A549 (cell line): ENCODE measurements around the gene MGST2.

Experiments used
- BCL3 ChIP-seq: fragments of >200 bp; sonication (Bioruptor Twin); formaldehyde crosslinking; IDR thresholded peaks from 3 replicates; pipeline ENCODE4 v1.6.1; 2016
- CHD4 ChIP-seq: fragments of 200-600 bp; sonication (generic); IDR thresholded peaks from 2 replicates; pipeline ENCODE4 v1.6.1; 2016; ENCODE audit warnings: antibody characterized with exemption, mild to moderate bottlenecking, borderline replicate concordance
- CTCF ChIP-seq: fragments of >200 bp; sonication (Bioruptor Twin); formaldehyde crosslinking; IDR thresholded peaks from 3 replicates; pipeline ENCODE4 v1.5.1; 2016
- POLR2A ChIP-seq: IDR thresholded peaks from 2 replicates; pipeline ENCODE4 v1.6.1; 2012; ENCODE audit warnings: mild to moderate bottlenecking, low read length
- REST ChIP-seq: fragments of 200-600 bp; sonication (generic); IDR thresholded peaks from 2 replicates; pipeline ENCODE4 v1.6.1; 2016; ENCODE audit warnings: antibody characterized with exemption, mild to moderate bottlenecking, moderate library complexity
- RFX5 ChIP-seq: fragments of 450-650 bp; IDR thresholded peaks from 2 replicates; pipeline ENCODE4 v1.7.1; 2014; ENCODE audit warnings: antibody characterized with exemption, mild to moderate bottlenecking, moderate library complexity
- SREBF2 ChIP-seq: fragments of 450-650 bp; IDR thresholded peaks from 2 replicates; pipeline ENCODE4 v1.6.1; 2014; ENCODE audit warnings: mild to moderate bottlenecking, moderate library complexity

DNA sequence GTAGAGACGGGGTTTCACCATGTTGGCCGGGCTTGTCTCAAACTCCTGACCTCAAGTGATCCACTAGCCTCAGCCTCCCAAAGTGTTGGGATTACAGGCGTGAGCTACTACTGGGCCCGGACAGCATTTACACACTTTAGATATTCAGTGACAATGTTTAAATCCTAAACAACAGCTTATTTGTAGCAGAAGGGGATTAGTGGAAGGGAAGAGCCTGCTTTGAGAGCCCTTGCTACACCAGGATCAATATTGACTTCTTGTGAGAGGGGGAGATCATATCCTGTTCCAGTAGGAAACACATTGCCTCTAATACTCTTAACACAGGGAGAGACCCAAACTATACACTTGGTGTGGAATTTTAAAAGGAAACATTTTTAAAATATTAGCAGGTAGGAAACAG lies 7.1 kb downstream of the MGST2 start:
- TF ChIP-seq REST = no peak
- TF ChIP-seq POLR2A = no peak
- no peak for TF ChIP-seq CTCF
- TF ChIP-seq CHD4 = no peak
- no peak for TF ChIP-seq BCL3
- TF ChIP-seq RFX5 = no peak
- TF ChIP-seq SREBF2 = no peak
